Sigmoid colon (tissue), 7 donors: ENCODE data around the gene RTL10. TPM values are rescaled to one million over a fixed set of nuclear protein-coding genes. Genes with fewer than 3 reads are reported as not detected.
A peak's percentile ranks its signal among the peaks of the same experiment; 100 is the strongest.

Experiments
- DNase-seq: peaks from one replicate; pipeline ENCODE4 v3.0.0-alpha.2; 2019
- H3K27ac ChIP-seq, 4 donors: fragments of 200-600 bp; sonication (generic); one replicate each; pipeline ENCODE4 v1.5.1; 2016 to 2019; ENCODE audit warnings: mild to moderate bottlenecking in 1 of 4
- H3K27me3 ChIP-seq, 3 donors: fragments of 200-600 bp; sonication (generic); one replicate each; pipeline ENCODE4 v1.5.1; 2019; ENCODE audit warnings: mild to moderate bottlenecking in 1 of 3
- H3K36me3 ChIP-seq, 4 donors: fragments of 200-600 bp; sonication (generic); one replicate each; pipeline ENCODE4 v1.5.1; 2016 to 2019
- H3K4me1 ChIP-seq, 4 donors: fragments of 200-600 bp; sonication (generic); one replicate each; pipeline ENCODE4 v1.5.1; 2017 to 2019
- H3K4me3 ChIP-seq, 4 donors: fragments of 200-600 bp; sonication (generic); one replicate each; pipeline ENCODE4 v1.5.1; 2017 to 2019; ENCODE audit warnings: mild to moderate bottlenecking in 2 of 4, moderate library complexity in 1 of 4
- H3K9me3 ChIP-seq, 4 donors: fragments of 200-600 bp in 3 of 4; sonication (generic) in 3 of 4; one replicate each; pipeline versions ENCODE4 v1.5.1 to v1.6.1; 2013 to 2019
- CTCF ChIP-seq, 4 experiments: fragments of 450-650 bp in 3 of 4; fragments of 200-600 bp in 1 of 4; IDR thresholded peaks; one replicate each; pipeline ENCODE4 v1.5.1; 2016 to 2019; ENCODE audit warnings: antibody characterized with exemption in 4 of 4, mild to moderate bottlenecking in 3 of 4, moderate library complexity in 2 of 4
- EP300 ChIP-seq, 4 donors: sonication (generic); formaldehyde crosslinking; IDR thresholded peaks; one replicate each; pipeline ENCODE4 v1.6.1; 2017; ENCODE audit warnings: antibody characterized with exemption in 4 of 4
- POLR2A ChIP-seq, 2 donors: fragments of 450-650 bp; IDR thresholded peaks; one replicate each; pipeline ENCODE4 v1.6.1; 2016; ENCODE audit warnings: antibody characterized with exemption in 2 of 2, mild to moderate bottlenecking in 2 of 2, moderate library complexity in 2 of 2
- POLR2AphosphoS5 ChIP-seq, 4 donors: sonication (generic); formaldehyde crosslinking; IDR thresholded peaks; one replicate each; pipeline ENCODE4 v1.6.1; 2017; ENCODE audit warnings: antibody characterized with exemption in 4 of 4
- WGBS, 2 donors: extraction: QIAGEN DNeasy Blood & Tissue Kit; methylation state at CpG; one replicate each; pipeline ENCODE4 v1.1.7; 2013; 5-methylcytosine and 5-hydroxymethylcytosine counted together
- intact Hi-C: fragments of 100-400 bp; cut with DNase I; formaldehyde crosslinking; loops from one replicate; pipeline ENCODE4 v1.15.1; 2023
- polyA plus RNA-seq, 3 donors: library from polyadenylated mRNA; stranded (reverse); fragments of 200-250 nt; gene quantifications; one replicate each; pipeline ENCODE4 v1.2.3, GENCODE V29; 2013
- total RNA-seq, 4 donors: library from RNA; depleted of rRNA; stranded (reverse); fragments of >200 nt; gene quantifications; one replicate each; pipeline ENCODE4 v1.1.0, GENCODE V29; 2016
- donor health status: healthy with polysubstance abuse.
- donor health status: Bipolar disorder and iron deficiency.
- donor health status: healthy.

RTL10 gene
- total and polyA plus RNA-seq, 7 donors, result 1.8 to 15.0 (median 7.8) TPM

- 72 to 90% methylated on average over 3 of the region's 3 CpGs for WGBS, 2 donors
- no peak for DNase-seq
- Histone ChIP-seq H3K27ac (no peak overlapping the region), H3K27me3 (no peaks in the 10 kb centered on the region), H3K4me1 (peaks cover 0 to 4% (median 2%) of the 10 kb centered on the region in 4 donors), H3K4me3 (no peak overlapping the region), H3K9me3 (no peaks in the 10 kb centered on the region), H3K36me3 (no peaks in the 10 kb centered on the region)
- intact Hi-C loops, result no loop called here
- TF ChIP-seq POLR2A (IDR thresholded peaks at IDR 0.05) (no peak), POLR2AphosphoS5 (IDR thresholded peaks at IDR 0.05) (no peak), EP300 (IDR thresholded peaks at IDR 0.05) (no peak), CTCF (IDR thresholded peaks at IDR 0.05) (no peak)
Measured at GRCh38 chr22:19868333-19868732, 13.7 kb upstream of the RTL10 start.

- Histone ChIP-seq H3K9me3 (no peaks in the 10 kb centered on the region), H3K27me3 (no peaks in the 10 kb centered on the region), H3K27ac (no peak overlapping the region), H3K36me3 (no peaks in the 10 kb centered on the region), H3K4me1 (no peaks in the 10 kb centered on the region), H3K4me3 (no peak overlapping the region)
- DNase-seq, result peak; percentile 28
- intact Hi-C loops, result no loop called here
- 94 to 97% methylated on average over 7 of the region's 7 CpGs for WGBS, 2 donors
- TF ChIP-seq CTCF (IDR thresholded peaks at IDR 0.05), result no peak
- no peak for TF ChIP-seq POLR2AphosphoS5 (IDR thresholded peaks at IDR 0.05)
- no peak for TF ChIP-seq EP300 (IDR thresholded peaks at IDR 0.05)
- TF ChIP-seq POLR2A (IDR thresholded peaks at IDR 0.05), result no peak
Measured at GRCh38 chr22:19867617-19868016, 12.9 kb upstream of the RTL10 start.

GRCh38 chr22:19866665-19867009 lies 12.0 kb upstream of the RTL10 start:
- H3K4me1 ChIP-seq, result no peaks in the 10 kb centered on the region
- no peak overlapping the region for H3K27ac ChIP-seq
- no peaks in the 10 kb centered on the region for H3K27me3 ChIP-seq
- no peak overlapping the region for H3K4me3 ChIP-seq
- no peak for TF ChIP-seq POLR2AphosphoS5 (IDR thresholded peaks at IDR 0.05)
- TF ChIP-seq POLR2A (IDR thresholded peaks at IDR 0.05), result no peak
- no peak for TF ChIP-seq EP300 (IDR thresholded peaks at IDR 0.05)
- TF ChIP-seq CTCF (IDR thresholded peaks at IDR 0.05), result no peak
- WGBS, 2 donors, result 90 to 92% methylated on average over 3 of the region's 3 CpGs
- H3K36me3 ChIP-seq, result no peaks in the 10 kb centered on the region
- intact Hi-C loops, result no loop called here
- H3K9me3 ChIP-seq, result no peaks in the 10 kb centered on the region
- DNase-seq, result no peak

- intact Hi-C loops, result no loop called here
- Histone ChIP-seq H3K4me1 (no peaks in the 10 kb centered on the region), H3K27me3 (no peaks in the 10 kb centered on the region), H3K9me3 (no peaks in the 10 kb centered on the region), H3K4me3 (no peak overlapping the region), H3K36me3 (no peaks in the 10 kb centered on the region), H3K27ac (no peak overlapping the region)
- DNase-seq, result no peak
- WGBS, 2 donors, result 86 to 91% methylated on average over 12 of the region's 12 CpGs
- TF ChIP-seq EP300 (IDR thresholded peaks at IDR 0.05) (no peak), POLR2AphosphoS5 (IDR thresholded peaks at IDR 0.05) (no peak), CTCF (IDR thresholded peaks at IDR 0.05) (no peak), POLR2A (IDR thresholded peaks at IDR 0.05) (no peak)
Measured at GRCh38 chr22:19865141-19865829, 10.6 kb upstream of the RTL10 start.
